Measurements from ENCODE around the gene TNFAIP1.

DNA sequence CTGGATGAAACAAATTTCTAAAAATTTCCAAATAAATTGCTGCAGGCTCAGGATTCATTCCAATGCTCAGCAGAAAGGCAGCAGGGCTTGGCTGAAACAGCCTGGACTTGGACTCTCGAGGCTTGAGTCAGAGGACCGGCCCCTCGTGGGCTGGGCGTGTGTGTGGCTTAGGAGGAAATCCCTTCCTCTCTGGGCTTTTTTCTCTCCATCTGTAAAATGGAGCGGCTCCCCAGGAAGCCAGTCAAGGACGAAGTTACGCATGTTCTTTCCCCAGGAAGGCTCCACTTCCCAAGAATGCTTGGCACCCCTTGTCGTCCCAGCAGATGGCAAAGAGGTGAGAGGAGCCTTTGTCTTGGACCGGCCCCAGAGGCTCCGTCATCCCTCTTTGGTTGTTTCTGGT, 56.9 kb downstream of the TNFAIP1 start:
- TF ChIP-seq POLR2A (IDR thresholded peaks at IDR 0.05): no peak
- TF ChIP-seq, protein P1, sequence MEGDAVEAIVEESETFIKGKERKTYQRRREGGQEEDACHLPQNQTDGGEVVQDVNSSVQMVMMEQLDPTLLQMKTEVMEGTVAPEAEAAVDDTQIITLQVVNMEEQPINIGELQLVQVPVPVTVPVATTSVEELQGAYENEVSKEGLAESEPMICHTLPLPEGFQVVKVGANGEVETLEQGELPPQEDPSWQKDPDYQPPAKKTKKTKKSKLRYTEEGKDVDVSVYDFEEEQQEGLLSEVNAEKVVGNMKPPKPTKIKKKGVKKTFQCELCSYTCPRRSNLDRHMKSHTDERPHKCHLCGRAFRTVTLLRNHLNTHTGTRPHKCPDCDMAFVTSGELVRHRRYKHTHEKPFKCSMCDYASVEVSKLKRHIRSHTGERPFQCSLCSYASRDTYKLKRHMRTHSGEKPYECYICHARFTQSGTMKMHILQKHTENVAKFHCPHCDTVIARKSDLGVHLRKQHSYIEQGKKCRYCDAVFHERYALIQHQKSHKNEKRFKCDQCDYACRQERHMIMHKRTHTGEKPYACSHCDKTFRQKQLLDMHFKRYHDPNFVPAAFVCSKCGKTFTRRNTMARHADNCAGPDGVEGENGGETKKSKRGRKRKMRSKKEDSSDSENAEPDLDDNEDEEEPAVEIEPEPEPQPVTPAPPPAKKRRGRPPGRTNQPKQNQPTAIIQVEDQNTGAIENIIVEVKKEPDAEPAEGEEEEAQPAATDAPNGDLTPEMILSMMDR (IDR thresholded peaks at IDR 0.05): no peak
- no peak for TF ChIP-seq EP300 (IDR thresholded peaks at IDR 0.05)
